Left colon (tissue), 2 donors: ENCODE results near the gene DAZL. TPM values are rescaled to one million over a fixed set of nuclear protein-coding genes. Genes with fewer than 3 reads are reported as not detected.
A peak's percentile ranks its signal among the peaks of the same experiment; 100 is the strongest.

ENCODE experiments used
- ATAC-seq: fragments of 200-7000 bp; cut with Tn5 transposase; one replicate; pipeline ENCODE4 v1.9.1; 2020; ENCODE audit warnings: mild to moderate bottlenecking, moderate library complexity
- DNase-seq, 2 donors: peaks; one replicate each; pipeline ENCODE4 v3.0.0-alpha.2; 2020
- intact Hi-C, 2 donors: fragments of 100-400 bp; cut with DNase I in 1 of 2; cut with micrococcal nuclease in 1 of 2; formaldehyde crosslinking; loops; one replicate each; pipeline versions ENCODE4 v1.11.2 to v1.14.0; 2022; cut with DNase I, micrococcal nuclease
- total RNA-seq, 2 donors: library from RNA; stranded (reverse); fragmentation: NEBNext Ultra II Directional; extraction: Animal tissue kit (Norgen Biotek cat#: 25700); gene quantifications; one replicate each; pipeline ENCODE4 v1.2.1, GENCODE V29; 2021
- donor health status: DM: no; HTN: no; CAD: no.
- donor health status: DM: yes; HTN: yes; CAD: no.

The DAZL gene
- total RNA-seq, 2 donors from 2014 or later: not detected

- intact Hi-C loops: loop anchor here in 1 of 2 donors (5.0 kb wide), 1 partner anchor 631 kb away; no protein-coding TSS in a partner anchor
- ATAC-seq (peak; percentile 59), DNase-seq (peak; percentile 63 to 89)
These were observed 4.3 kb downstream of the DAZL start for GRCh38 chr3:16600780-16601536.

GRCh38 chr3:16599694-16600093 is 5.5 kb downstream of the DAZL start:
- DNase-seq: no peak
- intact Hi-C loops: loop anchor here in 1 of 2 donors (5.0 to 10.0 kb wide), 2 partner anchors 633 to 815 kb away; no protein-coding TSS in a partner anchor
- no peak for ATAC-seq

GRCh38 chr3:16596352-16597032 is 8.7 kb downstream of the DAZL start:
- ATAC-seq: no peak
- intact Hi-C loops: loop anchor here in 1 of 2 donors (10.0 kb wide), 1 partner anchor 818 kb away; no protein-coding TSS in a partner anchor

GRCh38 chr3:16595778-16596177 is 9.4 kb downstream of the DAZL start:
- intact Hi-C loops: loop anchor here in 1 of 2 donors (10.0 kb wide), 1 partner anchor 819 kb away; no protein-coding TSS in a partner anchor
- no peak for DNase-seq
- no peak for ATAC-seq

More at GRCh38 chr3:16596352-16597032, 8.7 kb downstream of the DAZL start:
- no peak for DNase-seq

- no peak for DNase-seq
- ATAC-seq: no peak
- intact Hi-C loops: loop anchor here in 1 of 2 donors (10.0 kb wide), 1 partner anchor 825 kb away; no protein-coding TSS in a partner anchor
These were observed 15.2 kb downstream of the DAZL start for GRCh38 chr3:16589867-16590624.

- DNase-seq (no peak), ATAC-seq (no peak)
- intact Hi-C loops: no loop called here
These were observed 16.1 kb downstream of the DAZL start for GRCh38 chr3:16589120-16589519.

GRCh38 chr3:16587681-16588060 is 17.6 kb downstream of the DAZL start:
- no peak for ATAC-seq
- no peak for DNase-seq
- intact Hi-C loops: no loop called here

- ATAC-seq (no peak), DNase-seq (no peak)
- intact Hi-C loops: no loop called here
These were observed 18.1 kb downstream of the DAZL start for GRCh38 chr3:16587047-16587680.

- intact Hi-C loops: no loop called here
- DNase-seq (no peak), ATAC-seq (no peak)
These were observed 20.3 kb downstream of the DAZL start for GRCh38 chr3:16584880-16585279.

GRCh38 chr3:16583551-16583950 is 21.7 kb downstream of the DAZL start:
- intact Hi-C loops: no loop called here
- no peak for ATAC-seq
- DNase-seq: no peak

- DNase-seq: no peak
- peak; percentile 85 for ATAC-seq
These were observed 35.1 kb downstream of the DAZL start for GRCh38 chr3:16570113-16570512.

GRCh38 chr3:16568532-16568931 is 36.7 kb downstream of the DAZL start:
- intact Hi-C loops: no loop called here
- no peak for ATAC-seq
- no peak for DNase-seq

More at GRCh38 chr3:16570113-16570512, 35.1 kb downstream of the DAZL start:
- intact Hi-C loops: no loop called here

GRCh38 chr3:16568115-16568514 is 37.1 kb downstream of the DAZL start:
- DNase-seq (no peak), ATAC-seq (no peak)
- intact Hi-C loops: no loop called here

- intact Hi-C loops: loop anchor here in 1 of 2 donors (10.0 kb wide), 1 partner anchor 275 kb away; no protein-coding TSS in a partner anchor
- ATAC-seq (no peak), DNase-seq (no peak)
These were observed 45.4 kb downstream of the DAZL start for GRCh38 chr3:16559653-16560365.

- DNase-seq: no peak
- intact Hi-C loops: loop anchor here (5.0 to 10.0 kb wide), 2 partner anchors 262 to 269 kb away; no protein-coding TSS in a partner anchor
- no peak for ATAC-seq
These were observed 51.1 kb downstream of the DAZL start for GRCh38 chr3:16554126-16554525.

GRCh38 chr3:16552757-16553156 is 52.5 kb downstream of the DAZL start:
- DNase-seq: no peak
- no peak for ATAC-seq
- intact Hi-C loops: loop anchor here (5.0 to 10.0 kb wide), 2 partner anchors 260 to 268 kb away; no protein-coding TSS in a partner anchor

- intact Hi-C loops: loop anchor here (5.0 to 10.0 kb wide), 2 partner anchors 259 to 267 kb away; no protein-coding TSS in a partner anchor
- ATAC-seq: no peak
- DNase-seq: no peak
These were observed 53.8 kb downstream of the DAZL start for GRCh38 chr3:16551342-16551976.
